NCI-H1105 treated with DMSO at 0.1 percent for 48 hours (cell line): ENCODE results near the gene MPC1.
"Not testable (repeated sequence)": the region's sequence is repeated elsewhere in the genome, so short reads cannot be mapped to it uniquely, and the experiment has no call there.

ENCODE experiments used
- DNase-seq: peaks from one replicate; lab custom pipeline; 2025; lab: John Stamatoyannopoulos, UW

Gene MPC1

DNA sequence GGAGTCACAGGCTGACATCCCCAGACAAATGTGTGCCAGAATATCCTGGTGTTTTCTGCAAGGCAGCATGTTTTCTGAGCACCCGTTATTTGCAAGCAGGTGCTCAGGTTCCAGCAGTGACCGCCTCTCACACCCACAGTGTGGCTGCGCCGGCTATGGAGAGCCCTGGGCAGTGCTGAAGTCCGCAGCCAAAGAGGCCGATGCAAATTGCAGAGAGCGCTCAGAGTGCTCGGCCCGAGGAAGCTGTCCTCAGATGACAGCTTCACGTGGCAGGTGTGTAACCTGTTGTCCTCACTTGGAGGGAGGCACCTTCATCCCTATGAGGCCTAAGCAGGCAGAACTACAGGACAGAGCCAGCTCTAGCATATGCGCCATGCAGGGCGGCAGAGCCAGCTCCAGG is 23.5 kb upstream of the MPC1 start:
- no peak for DNase-seq

DNA sequence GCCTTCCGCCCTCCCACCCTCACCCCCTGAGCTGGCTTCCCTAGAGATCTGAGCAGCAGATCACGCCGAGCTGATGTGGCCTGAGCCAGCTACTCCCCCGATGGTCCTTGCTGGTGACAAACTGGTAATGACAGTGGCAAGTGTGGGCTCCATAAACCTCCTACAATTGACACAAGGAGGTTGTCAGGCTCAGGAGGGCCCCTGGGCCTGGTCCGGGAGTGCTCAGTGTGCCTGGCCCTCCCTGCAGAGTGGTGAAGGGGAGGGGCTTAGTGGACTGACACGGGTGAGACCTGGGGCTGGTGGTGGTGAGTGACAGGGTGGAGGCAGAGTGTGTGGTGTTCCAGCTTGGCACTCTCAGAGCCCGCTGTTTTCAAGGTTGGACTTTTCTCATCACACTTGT is 22.6 kb upstream of the MPC1 start:
- DNase-seq, result no peak

DNA sequence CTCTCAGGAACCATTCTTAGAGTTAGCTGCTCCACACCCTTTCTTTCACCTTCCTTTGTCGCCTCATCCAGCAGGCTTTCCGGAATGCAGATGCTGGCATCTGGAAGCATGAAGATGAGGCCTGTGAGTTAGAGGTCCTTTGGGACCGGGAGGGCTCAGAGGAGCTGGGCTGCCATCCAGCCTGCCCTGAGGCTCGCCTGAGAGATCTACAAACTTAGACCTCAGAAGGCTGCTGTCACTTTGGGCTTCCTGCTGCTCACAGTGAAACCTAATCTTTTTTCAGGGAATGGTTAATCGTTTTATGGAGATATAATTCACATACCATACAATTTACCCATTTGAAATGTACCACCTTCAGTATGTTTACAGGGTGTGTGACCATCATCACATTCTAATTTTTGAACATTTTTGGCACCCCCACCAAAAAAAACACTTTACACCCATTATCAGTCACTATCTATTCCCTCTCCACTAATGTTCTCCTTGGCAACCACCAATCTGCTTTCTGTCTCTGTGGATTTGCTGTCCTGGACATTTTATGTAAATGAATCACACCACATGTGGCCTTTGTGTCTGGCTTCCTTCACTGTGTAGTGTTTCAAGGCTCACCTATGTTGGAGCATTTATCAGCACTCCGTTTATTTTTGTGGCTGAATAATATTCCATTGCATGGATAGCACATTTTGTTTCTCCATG is 20.0 kb upstream of the MPC1 start:
- DNase-seq, result no peak

DNA sequence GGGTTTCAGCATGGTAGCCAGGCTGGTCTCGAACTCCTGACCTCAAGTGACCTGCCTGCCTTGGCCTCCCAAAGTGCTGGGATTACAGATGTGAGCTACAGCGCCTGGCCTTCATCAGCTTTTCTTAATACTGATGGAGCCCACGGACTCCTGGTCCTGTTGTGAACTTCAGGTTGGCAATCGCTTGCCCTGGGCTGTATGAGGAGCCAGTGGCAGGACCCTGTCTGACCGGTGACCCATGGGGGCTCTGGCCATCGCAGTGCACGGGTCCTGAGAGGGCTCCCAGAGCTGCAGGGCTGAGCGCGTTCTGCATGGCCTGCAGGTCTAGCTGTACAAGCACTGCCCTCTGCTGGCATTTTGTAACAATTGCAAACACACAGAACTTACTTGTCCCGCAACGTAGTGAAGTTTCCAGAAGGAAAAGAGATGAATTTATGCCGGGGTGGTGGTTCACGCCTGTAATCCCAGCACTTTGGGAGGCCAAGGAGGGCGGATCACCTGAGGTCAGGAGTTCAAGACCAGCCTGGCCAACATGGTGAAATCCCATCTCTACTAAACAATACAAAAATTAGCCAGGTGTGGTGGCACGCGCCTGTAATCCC is 18.0 kb upstream of the MPC1 start:
- DNase-seq, result peak; percentile 74

DNA sequence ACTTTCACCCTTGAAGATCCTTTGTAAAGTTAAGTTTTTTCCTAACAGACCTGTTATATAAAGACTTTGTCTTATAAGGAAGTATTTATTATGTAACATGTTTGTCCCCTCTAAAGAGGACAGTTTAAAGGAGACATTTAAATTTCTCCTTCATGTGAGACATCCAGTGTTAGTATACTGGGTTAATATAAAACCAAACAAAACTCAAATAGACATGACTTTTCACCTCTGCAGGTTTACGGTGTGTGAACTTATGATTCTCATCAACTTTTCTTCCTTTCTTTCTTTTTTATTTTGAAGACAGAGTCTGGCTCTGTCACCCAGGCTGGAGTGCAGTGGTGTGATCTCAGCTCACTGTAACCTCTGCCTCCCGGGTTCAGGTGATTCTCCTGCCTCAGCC is 17.4 kb upstream of the MPC1 start:
- no peak for DNase-seq

DNA sequence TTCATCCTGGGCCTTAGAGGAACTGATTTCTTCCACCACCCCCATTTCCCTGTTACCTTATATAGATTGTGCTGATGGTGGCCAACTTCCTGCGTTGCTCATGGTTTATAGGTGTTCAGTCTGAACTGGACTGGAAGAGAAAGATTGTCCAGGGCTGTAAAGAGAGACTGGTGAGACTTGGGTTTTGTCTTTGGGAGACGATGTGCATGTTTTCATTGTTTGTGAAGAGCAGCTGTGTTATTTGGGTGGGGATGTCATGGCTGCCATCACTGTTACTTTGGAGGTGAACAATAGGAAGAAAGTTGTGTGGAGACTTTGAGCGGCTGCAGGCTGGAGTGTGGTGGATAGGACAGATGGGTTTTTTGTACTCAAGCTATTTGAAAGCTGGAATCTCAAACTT is 15.6 kb upstream of the MPC1 start:
- DNase-seq, result no peak

- no peak for DNase-seq
Measured at GRCh38 chr6:166397849-166398248, 15.1 kb upstream of the MPC1 start.

GRCh38 chr6:166395778-166396177 is 13.0 kb upstream of the MPC1 start:
- DNase-seq, result no peak

DNA sequence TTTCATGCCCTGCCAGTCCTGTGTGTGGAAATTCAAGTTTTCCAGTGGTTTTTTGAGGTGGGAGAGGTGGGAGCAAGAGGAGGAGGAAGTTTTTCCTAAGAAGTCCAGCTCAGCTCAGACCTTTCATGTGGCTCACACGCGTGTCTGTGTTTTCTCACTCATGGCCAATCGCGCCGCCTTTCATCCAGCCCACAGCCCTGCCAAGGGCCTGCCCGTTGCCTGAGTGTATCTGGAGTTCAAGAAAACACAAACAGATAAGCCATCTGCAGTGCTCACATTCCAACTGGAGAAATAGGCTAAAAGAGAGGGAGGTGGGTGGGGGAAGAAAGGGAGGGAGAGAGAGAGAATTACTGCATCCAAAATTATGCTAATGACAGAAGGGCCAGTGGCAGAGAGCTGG is 12.6 kb upstream of the MPC1 start:
- no peak for DNase-seq

DNA sequence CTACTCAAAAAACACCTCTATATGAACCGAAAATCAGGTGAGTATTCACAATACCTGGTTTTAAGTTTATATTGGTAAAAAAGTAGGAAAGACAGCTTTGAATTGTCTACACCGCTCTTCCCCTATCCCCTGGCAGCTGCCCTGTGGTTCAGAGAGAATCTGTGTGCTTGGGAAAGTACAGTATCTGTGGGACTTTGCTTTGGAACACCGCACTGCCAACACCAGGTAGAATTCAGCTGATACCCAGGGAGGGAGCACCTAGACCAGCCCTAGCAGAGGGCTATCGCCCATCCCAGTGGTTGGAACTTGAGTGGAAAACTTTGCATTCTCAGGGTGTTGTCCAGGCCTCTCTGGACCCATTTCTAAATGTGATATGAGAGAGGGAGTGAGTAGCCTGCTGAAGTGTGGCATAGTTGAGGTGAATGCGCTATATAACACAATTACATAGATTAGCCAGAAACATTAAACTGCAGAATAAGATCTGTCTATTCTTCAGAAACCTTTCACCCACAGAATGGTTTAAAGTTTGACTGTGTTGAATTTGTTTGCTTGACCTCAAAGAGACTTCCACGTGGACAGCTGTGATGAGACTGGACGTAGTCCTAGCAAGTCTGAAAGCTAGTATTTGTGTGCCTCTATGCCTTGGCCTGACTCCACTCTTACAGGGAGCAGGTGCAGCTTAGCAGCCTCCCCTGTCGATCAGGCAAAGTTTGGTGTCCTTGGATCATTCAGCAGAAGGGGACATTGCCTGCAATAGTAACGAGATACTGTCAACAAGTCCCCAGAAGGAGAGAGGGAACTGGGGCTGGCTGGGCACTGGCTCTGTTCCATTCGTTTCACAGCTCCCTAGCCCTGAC is 11.5 kb upstream of the MPC1 start:
- DNase-seq, result no peak

GRCh38 chr6:166393535-166393823 is 10.7 kb upstream of the MPC1 start:
- DNase-seq, result no peak

GRCh38 chr6:166392755-166393534 is 10.2 kb upstream of the MPC1 start:
- DNase-seq, result not testable (repeated sequence)

- DNase-seq, result no peak
Measured at GRCh38 chr6:166389119-166389518, 6.4 kb upstream of the MPC1 start.

- no peak for DNase-seq
Measured at GRCh38 chr6:166388290-166389004, 5.7 kb upstream of the MPC1 start.

- DNase-seq, result no peak
Measured at GRCh38 chr6:166387642-166388289, 5.0 kb upstream of the MPC1 start.

- DNase-seq, result not testable (repeated sequence)
Measured at GRCh38 chr6:166387098-166387497, 4.4 kb upstream of the MPC1 start.

DNA sequence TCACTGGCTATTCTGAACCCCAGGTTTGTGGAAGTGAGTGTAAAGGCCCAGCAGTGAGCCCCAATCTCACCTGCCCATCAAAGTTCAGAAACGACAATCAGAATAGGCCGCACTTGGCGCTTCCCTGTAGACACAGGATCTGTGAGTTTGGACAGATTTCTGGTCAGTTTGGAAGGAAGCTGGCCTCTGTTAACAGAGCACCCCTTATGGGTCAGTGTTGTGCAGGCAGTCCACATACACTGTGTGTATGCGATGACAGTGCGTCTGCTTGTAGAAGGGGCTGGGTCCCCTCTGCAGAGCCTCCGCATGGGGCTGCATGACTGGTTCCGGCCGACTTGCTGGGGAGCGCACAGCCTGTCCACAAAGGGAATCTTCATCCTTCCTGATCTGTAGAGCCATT is 3.4 kb upstream of the MPC1 start:
- no peak for DNase-seq

GRCh38 chr6:166383802-166384363 is 1.1 kb upstream of the MPC1 start:
- not testable (repeated sequence) for DNase-seq

- peak; percentile 41 for DNase-seq
Measured at GRCh38 chr6:166382500-166382932, 224 bp downstream of the MPC1 start.

DNA sequence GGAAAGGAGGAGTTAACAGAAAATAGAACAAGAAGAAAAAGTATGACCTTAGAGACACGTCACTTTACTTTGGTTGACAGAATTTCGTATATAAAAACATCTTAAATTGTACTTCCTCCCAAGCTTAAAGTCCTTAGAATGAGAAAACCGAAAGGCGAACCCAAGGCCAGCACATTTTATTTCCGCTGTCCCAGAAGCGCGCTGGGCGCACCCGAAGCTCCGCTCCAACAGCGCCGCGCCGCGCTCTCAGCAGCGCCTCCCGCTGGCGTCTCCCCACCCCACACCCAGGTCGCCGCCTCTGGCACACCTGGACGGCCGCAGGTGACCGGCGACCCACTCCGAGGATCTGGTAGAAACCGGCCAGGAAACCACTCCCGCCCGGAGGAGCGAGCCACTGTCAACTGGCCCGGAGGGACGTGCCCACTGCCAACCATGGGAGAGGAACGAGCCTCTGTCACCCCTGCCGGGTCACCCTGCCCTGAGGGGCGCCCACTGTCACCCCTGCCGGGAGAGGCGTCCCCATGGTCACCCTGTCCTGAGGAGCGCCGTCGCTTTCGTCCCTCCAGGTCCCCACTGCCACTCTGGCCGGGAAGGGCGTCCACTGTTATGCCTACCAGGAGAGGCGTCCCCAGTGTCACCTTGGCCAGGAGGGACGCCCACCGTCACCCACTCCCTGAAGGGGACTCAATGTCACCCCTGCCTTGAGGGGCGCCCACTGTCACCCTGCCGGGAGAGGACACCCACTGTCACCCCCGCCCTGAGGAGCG is 824 bp downstream of the MPC1 start:
- DNase-seq, result peak; percentile 81
